GM12878 (cell line): Measurements from ENCODE around the gene RFK. TPM values are rescaled to one million over a fixed set of nuclear protein-coding genes. Genes with fewer than 3 reads are reported as not detected.
"Not testable (repeated sequence)": the region's sequence is repeated elsewhere in the genome, so short reads cannot be mapped to it uniquely, and the experiment has no call there.

Source experiments
- ATAC-seq: fragments of 200-7000 bp; cut with Tn5 transposase; 3 replicates; pipeline ENCODE4 v1.9.1; 2020; ENCODE audit warnings: mild to moderate bottlenecking, moderate library complexity
- BruUV-seq: library from RNA; stranded (reverse); fragments of 400-500 nt; replicated peaks from 2 replicates; lab custom pipeline; 2021; lab: Mats Ljungman, UMichigan
- CTCF ChIA-PET: fragments of 300-600 bp; sonication (Branson Sonifier 250); formaldehyde crosslinking; extraction: SDS; loops from one replicate; lab custom pipeline; 2021; ENCODE audit warnings: inconsistent platforms; lab: Yijun Ruan, JAX
- POLR2A ChIA-PET: fragments of 350-600 bp; formaldehyde crosslinking; extraction: SDS; loops from one replicate; lab custom pipeline; 2021; ENCODE audit warnings: inconsistent platforms; lab: Charles Lee
- RAD21 ChIA-PET: fragments of 300-600 bp; sonication (Branson Sonifier 250); formaldehyde crosslinking; loops from one replicate; lab custom pipeline; 2023; ENCODE audit warnings: antibody characterized with exemption; ENCODE audit not compliant: unreplicated experiment; lab: Charles Lee
- SMC1A ChIA-PET: fragments of 300-600 bp; sonication (Branson Sonifier 250); formaldehyde crosslinking; loops from one replicate; lab custom pipeline; 2023; ENCODE audit not compliant: unreplicated experiment, uncharacterized antibody; lab: Charles Lee
- DNase-seq: peaks from one replicate; pipeline ENCODE4 v3.0.0-alpha.2; 2011; ENCODE audit warnings: low read depth, low spot score
- FAIRE-seq: peaks from 3 replicates; lab custom pipeline; 2011; peaks lifted over from hg19 to GRCh38; lab: Jason Lieb, UNC
- H2AFZ ChIP-seq: 2 replicates; pipeline ENCODE4 v1.6.0; 2011; ENCODE audit warnings: low read depth, low read length, control low read depth; ENCODE audit not compliant: control insufficient read depth
- H3K27ac ChIP-seq: 2 replicates; pipeline ENCODE4 v1.5.1; 2011; ENCODE audit warnings: control low read depth; ENCODE audit not compliant: control insufficient read depth, insufficient read depth
- H3K27me3 ChIP-seq, 2 experiments: replicated peaks in 1 of 2; 2 replicates each; pipeline versions ENCODE4 v1.6.0 to v1.6.1; 2011; ENCODE audit warnings: low read length in 1 of 2; ENCODE audit not compliant: control insufficient read depth in 2 of 2, insufficient read depth in 2 of 2
- H3K36me3 ChIP-seq, 2 experiments: 2 replicates each; pipeline ENCODE4 v1.5.1; 2011; ENCODE audit warnings: low read length in 1 of 2; ENCODE audit not compliant: control insufficient read depth in 2 of 2, insufficient read depth in 2 of 2
- H3K4me1 ChIP-seq: 2 replicates; pipeline ENCODE4 v1.6.1; 2011; ENCODE audit warnings: mild to moderate bottlenecking, low read length, moderate library complexity, mixed read lengths; ENCODE audit not compliant: control insufficient read depth, insufficient read depth
- H3K4me2 ChIP-seq: 2 replicates; pipeline ENCODE4 v1.6.0; 2011; ENCODE audit warnings: control low read depth; ENCODE audit not compliant: control insufficient read depth, insufficient read depth
- H3K4me3 ChIP-seq: fragments of 200-600 bp; sonication (generic); 2 replicates; pipeline ENCODE4 v1.5.1; 2016
- H3K79me2 ChIP-seq: 2 replicates; pipeline ENCODE4 v1.6.0; 2011; ENCODE audit warnings: low read length; ENCODE audit not compliant: control insufficient read depth, insufficient read depth
- H3K9ac ChIP-seq: 2 replicates; pipeline ENCODE4 v1.8.0; 2011; ENCODE audit warnings: low read length, control low read depth, mixed read lengths; ENCODE audit not compliant: control insufficient read depth, insufficient read depth
- H3K9me3 ChIP-seq: replicated peaks from 3 replicates; pipeline ENCODE4 v1.5.1; 2011; ENCODE audit warnings: mild to moderate bottlenecking, low read length; ENCODE audit not compliant: control insufficient read depth, insufficient read depth
- H4K20me1 ChIP-seq: 2 replicates; pipeline ENCODE4 v1.6.0; 2011; ENCODE audit not compliant: control insufficient read depth, insufficient read depth
- CBX5 ChIP-seq: sonication (generic); IDR thresholded peaks from 2 replicates; pipeline ENCODE4 v1.6.1; 2016; ENCODE audit warnings: low read depth, moderate library complexity, mild to moderate bottlenecking, inconsistent platforms
- CEBPZ ChIP-seq: fragments of 150-350 bp; IDR thresholded peaks from 2 replicates; pipeline ENCODE4 v1.6.1; 2016; ENCODE audit warnings: low read depth, low read length
- E2F4 ChIP-seq: IDR thresholded peaks from 2 replicates; pipeline ENCODE4 v1.6.1; 2012; ENCODE audit warnings: low read depth, low read length, improper control_type of control experiment
- ELK1 ChIP-seq: IDR thresholded peaks from 2 replicates; pipeline ENCODE4 v1.6.1; 2012; ENCODE audit warnings: low read depth, low read length, improper control_type of control experiment
- MAX ChIP-seq: IDR thresholded peaks from 2 replicates; pipeline ENCODE4 v1.6.1; 2012; ENCODE audit warnings: low read depth, low read length, improper control_type of control experiment
- TCF3 ChIP-seq: IDR thresholded peaks from 2 replicates; pipeline ENCODE4 v1.6.1; 2012; ENCODE audit warnings: low read depth, mild to moderate bottlenecking, low read length, borderline replicate concordance; ENCODE audit not compliant: insufficient read depth
- ZBTB33 ChIP-seq: fragments of 450-650 bp; IDR thresholded peaks from 2 replicates; pipeline ENCODE4 v1.6.1; 2017; ENCODE audit warnings: mild to moderate bottlenecking
- WGBS: methylation state at CpG from one replicate; pipeline ENCODE4 v1.1.6; 2016; ENCODE audit warnings: low lambda C conversion rate; ENCODE audit not compliant: insufficient replicate concordance, insufficient coverage; ENCODE audit errors: missing lambda C conversion rate; 5-methylcytosine and 5-hydroxymethylcytosine counted together
- in situ Hi-C: fragments of 300-500 bp; cut with MboI; formaldehyde crosslinking; loops from 9 replicates; pipeline ENCODE4 v1.14.3; 2018; ENCODE audit warnings: mixed read lengths
- intact Hi-C: fragments of 100-400 bp; cut with micrococcal nuclease; formaldehyde crosslinking; loops from one replicate; pipeline ENCODE4 v1.14.2; 2022; ENCODE audit not compliant: unreplicated experiment
- polyA plus RNA-seq, 11 experiments: library from polyadenylated mRNA; depleted of rRNA in 4 of 11; unstranded in 6 of 11; stranded (reverse) in 5 of 11; fragments of >200 nt; fragmentation: Nextera tagmentation in 4 of 11; fragmentation: Illumina TruSeq in 1 of 11; extraction: Ambion mirVana in 4 of 11; extraction: Trizol in 1 of 11; gene quantifications; 1 replicate in 1 of 11; 2 replicates in 10 of 11; pipeline versions ENCODE4 v1.2.1 to v1.2.3, GENCODE V29; 2011 to 2016; ENCODE audit warnings: inconsistent platforms in 2 of 11, missing spikeins in 2 of 11, low read depth in 1 of 11
- total RNA-seq, 4 experiments: library from RNA; depleted of rRNA in 3 of 4; stranded (reverse); fragments of >200 nt in 3 of 4; fragmentation: Illumina TruSeq in 1 of 4; extraction: Trizol in 1 of 4; gene quantifications; 2 replicates each; pipeline versions ENCODE4 v1.2.1 to v1.2.3, GENCODE V29; 2013 to 2021

Gene RFK
- total and polyA plus RNA-seq, 10 of the 15 experiments (the other 5 are each of a cell fraction or from before 2014, with no cell fraction given): 4.4 to 18.6 (median 11.6) TPM

GRCh38 chr9:76362332-76363031, 31.7 kb downstream of the RFK start:
- H3K4me2 ChIP-seq, DNase-seq: not testable (repeated sequence)
- WGBS: 49% methylated on average over 16 of the region's 16 CpGs

GRCh38 chr9:76359766-76360165, 34.5 kb downstream of the RFK start:
- WGBS: 25% methylated on average over 2 of the region's 2 CpGs
- SMC1A ChIA-PET: no interaction called here

More at GRCh38 chr9:76362332-76363031, 31.7 kb downstream of the RFK start:
- RAD21 ChIA-PET, H3K4me3 ChIP-seq, H3K4me1 ChIP-seq, H3K9ac ChIP-seq, H4K20me1 ChIP-seq, H3K79me2 ChIP-seq, H3K9me3 ChIP-seq, CTCF ChIA-PET, intact Hi-C loops, H3K27me3 ChIP-seq, H3K36me3 ChIP-seq, H2AFZ ChIP-seq, H3K27ac ChIP-seq, ATAC-seq, in situ Hi-C loops, POLR2A ChIA-PET, FAIRE-seq, BruUV-seq: not testable (repeated sequence)
- SMC1A ChIA-PET: interaction anchor here (0.8 kb wide), 1 partner anchor 10 kb away, joined by 3 read pairs; no protein-coding TSS in a partner anchor

More at GRCh38 chr9:76359766-76360165, 34.5 kb downstream of the RFK start:
- H3K9ac ChIP-seq: no peak overlapping the region
- no peak for ATAC-seq
- H2AFZ ChIP-seq: no peak overlapping the region
- POLR2A ChIA-PET: no interaction called here
- BruUV-seq: no TSS peak
- no peak overlapping the region for H3K4me2 ChIP-seq
- CTCF ChIA-PET: interaction anchor here (0.6 to 1.3 kb wide), 2 partner anchors 13 to 1857 kb away, joined by 3 read pairs; no protein-coding TSS in a partner anchor
- no peaks in the 10 kb centered on the region for H3K4me1 ChIP-seq
- TF ChIP-seq E2F4 (no peak), MAX (no peak), ZBTB33 (no peak), ELK1 (no peak), TCF3 (no peak), CBX5 (no peak), CEBPZ (no peak)
- TF ChIP-seq, all 136 proteins: peak for 0
- H3K27ac ChIP-seq: no peak overlapping the region
- H3K79me2 ChIP-seq: no peaks in the 10 kb centered on the region
- in situ Hi-C loops: no loop called here
- H3K9me3 ChIP-seq: no peaks in the 10 kb centered on the region
- FAIRE-seq (no peak), DNase-seq (no peak)
- H3K27me3 ChIP-seq: peaks cover 0 to 4% of the 10 kb centered on the region in 2 experiments; a peak in 1 of 4 replicates
- intact Hi-C loops: no loop called here
- H3K4me3 ChIP-seq: no peak overlapping the region
- RAD21 ChIA-PET: no interaction called here
- H3K36me3 ChIP-seq: no peaks in the 10 kb centered on the region
- H4K20me1 ChIP-seq: no peaks in the 10 kb centered on the region
